Ascending aorta (tissue), 2 donors: Measurements from ENCODE around the gene AFF2. TPM values are rescaled to one million over a fixed set of nuclear protein-coding genes. Genes with fewer than 3 reads are reported as not detected.

Experiments used
- DNase-seq, 2 donors: peaks; one replicate each; pipeline ENCODE4 v3.0.0-alpha.2; 2019; ENCODE audit warnings: low spot score in 2 of 2
- H3K27ac ChIP-seq, 2 donors: fragments of 200-600 bp; sonication (generic); one replicate each; pipeline ENCODE4 v1.5.1; 2016 to 2017; ENCODE audit warnings: mild to moderate bottlenecking in 1 of 2
- H3K27me3 ChIP-seq: fragments of 200-600 bp; sonication (generic); one replicate; pipeline ENCODE4 v1.5.1; 2017
- H3K36me3 ChIP-seq, 2 donors: fragments of 200-600 bp; sonication (generic); one replicate each; pipeline ENCODE4 v1.5.1; 2016
- H3K4me1 ChIP-seq, 2 donors: fragments of 200-600 bp; sonication (generic); one replicate each; pipeline ENCODE4 v1.5.1; 2016 to 2017; ENCODE audit warnings: mild to moderate bottlenecking in 1 of 2
- H3K4me3 ChIP-seq, 2 donors: fragments of 200-600 bp; sonication (generic); one replicate each; pipeline ENCODE4 v1.5.1; 2016 to 2017; ENCODE audit warnings: mild to moderate bottlenecking in 1 of 2
- H3K9me3 ChIP-seq, 2 donors: fragments of 200-600 bp; sonication (generic); one replicate each; pipeline ENCODE4 v1.5.1; 2016
- intact Hi-C: fragments of 100-400 bp; cut with DNase I; formaldehyde crosslinking; loops from one replicate; pipeline ENCODE4 v1.15.1; 2023
- total RNA-seq: library from RNA; depleted of rRNA; stranded (reverse); fragments of >200 nt; gene quantifications from one replicate; pipeline ENCODE4 v1.1.0, GENCODE V29; 2016
- TF ChIP-seq, protein P1 (sequence below), 3 experiments: fragments of 200-600 bp in 2 of 3; fragments of 450-650 bp in 1 of 3; sonication (generic) in 2 of 3; IDR thresholded peaks; one replicate each; pipeline ENCODE4 v1.5.1; 2016 to 2019; ENCODE audit warnings: antibody characterized with exemption in 3 of 3, mild to moderate bottlenecking in 1 of 3, moderate library complexity in 1 of 3

AFF2 gene
- total RNA-seq, 1 donor from 2014 or later, result 2.3 TPM

DNA sequence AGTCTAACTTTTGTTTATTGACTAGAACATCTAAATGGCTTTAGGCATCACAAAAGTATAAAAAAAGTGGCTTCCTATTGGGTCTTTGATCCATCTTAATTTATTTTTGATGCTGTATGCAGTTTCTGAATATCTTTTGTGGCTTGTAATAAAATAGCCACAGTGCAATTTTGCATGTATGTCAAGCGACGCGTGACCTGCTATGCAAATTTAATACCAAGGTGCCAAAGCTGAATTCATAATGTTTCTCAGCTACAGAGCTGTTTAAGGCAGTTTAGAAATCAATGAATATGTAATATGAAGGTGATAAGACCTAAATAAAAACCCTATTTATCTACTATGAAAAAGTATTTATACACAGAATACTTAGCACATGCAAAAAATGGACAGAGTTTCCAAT, 197.8 kb downstream of the AFF2 start:
- H3K4me3 ChIP-seq, result no peak overlapping the region
- TF ChIP-seq, protein P1, sequence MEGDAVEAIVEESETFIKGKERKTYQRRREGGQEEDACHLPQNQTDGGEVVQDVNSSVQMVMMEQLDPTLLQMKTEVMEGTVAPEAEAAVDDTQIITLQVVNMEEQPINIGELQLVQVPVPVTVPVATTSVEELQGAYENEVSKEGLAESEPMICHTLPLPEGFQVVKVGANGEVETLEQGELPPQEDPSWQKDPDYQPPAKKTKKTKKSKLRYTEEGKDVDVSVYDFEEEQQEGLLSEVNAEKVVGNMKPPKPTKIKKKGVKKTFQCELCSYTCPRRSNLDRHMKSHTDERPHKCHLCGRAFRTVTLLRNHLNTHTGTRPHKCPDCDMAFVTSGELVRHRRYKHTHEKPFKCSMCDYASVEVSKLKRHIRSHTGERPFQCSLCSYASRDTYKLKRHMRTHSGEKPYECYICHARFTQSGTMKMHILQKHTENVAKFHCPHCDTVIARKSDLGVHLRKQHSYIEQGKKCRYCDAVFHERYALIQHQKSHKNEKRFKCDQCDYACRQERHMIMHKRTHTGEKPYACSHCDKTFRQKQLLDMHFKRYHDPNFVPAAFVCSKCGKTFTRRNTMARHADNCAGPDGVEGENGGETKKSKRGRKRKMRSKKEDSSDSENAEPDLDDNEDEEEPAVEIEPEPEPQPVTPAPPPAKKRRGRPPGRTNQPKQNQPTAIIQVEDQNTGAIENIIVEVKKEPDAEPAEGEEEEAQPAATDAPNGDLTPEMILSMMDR (IDR thresholded peaks at IDR 0.05), result no peak
- H3K27ac ChIP-seq, result no peak overlapping the region
- no peaks in the 10 kb centered on the region for H3K27me3 ChIP-seq
- H3K4me1 ChIP-seq, result no peaks in the 10 kb centered on the region
- no peak for DNase-seq
- intact Hi-C loops, result loop anchor here (10.0 kb wide), 1 partner anchor 63 kb away; no protein-coding TSS in a partner anchor
- H3K9me3 ChIP-seq, result no peaks in the 10 kb centered on the region
- no peaks in the 10 kb centered on the region for H3K36me3 ChIP-seq

DNA sequence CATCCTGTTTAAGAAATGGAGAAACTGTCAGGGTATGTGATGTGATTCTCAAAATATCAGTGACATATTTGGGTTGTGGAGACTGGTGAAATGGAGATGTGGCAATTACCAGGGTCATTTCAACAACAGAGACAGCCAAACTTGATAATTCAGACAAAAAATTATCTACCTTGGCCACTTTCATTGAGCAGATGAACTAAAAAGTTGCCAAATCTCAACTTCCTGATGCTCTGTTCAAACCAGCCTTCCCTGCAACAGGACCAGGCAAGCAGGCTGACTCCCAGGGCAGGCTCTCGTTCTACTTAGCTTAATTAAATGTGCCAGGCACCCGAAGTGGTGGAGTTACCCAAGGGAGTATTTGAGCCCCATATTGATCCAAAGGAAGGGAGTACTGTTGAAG, 199.6 kb downstream of the AFF2 start:
- Histone ChIP-seq H3K36me3 (no peaks in the 10 kb centered on the region), H3K4me3 (no peak overlapping the region), H3K27me3 (no peaks in the 10 kb centered on the region), H3K4me1 (no peaks in the 10 kb centered on the region), H3K9me3 (no peaks in the 10 kb centered on the region), H3K27ac (no peak overlapping the region)
- intact Hi-C loops, result no loop called here
- TF ChIP-seq, protein P1 (IDR thresholded peaks at IDR 0.05), result no peak
- no peak for DNase-seq

DNA sequence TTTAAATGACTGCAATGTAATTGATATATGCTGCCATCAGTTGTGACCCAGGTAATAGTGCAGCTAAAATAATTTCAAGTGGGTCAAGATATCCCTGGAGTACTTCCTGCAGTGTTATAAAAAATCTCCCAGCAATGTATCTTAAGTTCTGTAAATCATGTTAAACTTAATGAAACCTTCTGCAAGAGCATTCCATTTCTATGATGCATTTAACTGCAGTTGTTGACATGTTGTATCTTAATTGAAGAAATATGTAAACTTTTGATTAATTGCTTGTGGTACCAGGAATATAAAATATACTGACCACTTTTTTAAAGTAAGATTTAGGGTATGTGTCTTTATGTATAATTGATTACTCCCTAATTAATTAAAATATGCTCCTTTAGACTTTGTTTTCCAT, 213.6 kb downstream of the AFF2 start:
- Histone ChIP-seq H3K4me3 (no peak overlapping the region), H3K27ac (no peak overlapping the region), H3K36me3 (no peaks in the 10 kb centered on the region), H3K27me3 (no peaks in the 10 kb centered on the region), H3K4me1 (no peaks in the 10 kb centered on the region), H3K9me3 (no peaks in the 10 kb centered on the region)
- no peak for DNase-seq
- TF ChIP-seq, protein P1 (IDR thresholded peaks at IDR 0.05), result no peak
- intact Hi-C loops, result no loop called here

DNA sequence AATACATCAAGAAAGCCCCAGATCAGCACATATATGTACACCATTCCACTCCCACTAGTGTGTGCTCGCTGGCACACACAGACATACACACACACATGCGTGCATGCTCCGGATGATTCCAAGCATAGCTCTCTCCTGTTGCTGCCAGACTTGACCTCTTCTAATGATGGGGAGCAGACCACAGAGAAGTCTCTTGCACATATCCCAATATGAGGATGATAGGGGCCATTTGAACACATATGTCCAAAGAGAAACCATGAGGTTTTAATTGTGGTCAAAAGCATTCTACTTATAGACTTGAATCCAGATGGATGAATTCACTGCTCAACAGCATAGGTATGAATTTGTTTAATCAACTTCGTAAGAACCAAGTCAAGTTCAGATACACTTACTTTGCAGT, 214.9 kb downstream of the AFF2 start:
- DNase-seq, result no peak
- no peaks in the 10 kb centered on the region for H3K4me1 ChIP-seq
- H3K9me3 ChIP-seq, result no peaks in the 10 kb centered on the region
- intact Hi-C loops, result no loop called here
- TF ChIP-seq, protein P1 (IDR thresholded peaks at IDR 0.05), result no peak
- no peak overlapping the region for H3K4me3 ChIP-seq
- no peaks in the 10 kb centered on the region for H3K36me3 ChIP-seq
- no peaks in the 10 kb centered on the region for H3K27me3 ChIP-seq
- H3K27ac ChIP-seq, result no peak overlapping the region

DNA sequence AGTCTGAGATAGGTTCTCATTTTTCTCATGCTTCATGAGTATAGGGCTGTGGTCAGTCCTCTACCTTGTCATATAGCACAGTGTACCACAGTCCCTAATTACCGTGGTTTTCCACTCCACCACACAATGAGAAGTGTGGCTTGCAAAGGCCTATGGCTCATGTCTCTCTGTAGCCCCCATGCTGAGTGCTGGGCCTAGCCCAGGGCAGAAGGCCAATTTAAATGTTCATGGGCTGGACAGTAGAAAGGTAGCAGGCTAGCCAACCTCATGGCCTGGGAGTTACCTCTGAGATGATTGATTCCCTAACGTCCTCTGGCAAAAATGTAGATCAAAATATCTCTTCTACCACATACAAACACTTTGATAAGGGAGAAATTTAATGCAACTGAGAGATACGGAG, 222.5 kb downstream of the AFF2 start:
- H3K9me3 ChIP-seq, result no peaks in the 10 kb centered on the region
- TF ChIP-seq, protein P1 (IDR thresholded peaks at IDR 0.05), result no peak
- H3K27me3 ChIP-seq, result no peaks in the 10 kb centered on the region
- H3K4me3 ChIP-seq, result no peak overlapping the region
- no peak for DNase-seq
- H3K4me1 ChIP-seq, result no peaks in the 10 kb centered on the region
- intact Hi-C loops, result no loop called here
- no peak overlapping the region for H3K27ac ChIP-seq
- H3K36me3 ChIP-seq, result no peaks in the 10 kb centered on the region

DNA sequence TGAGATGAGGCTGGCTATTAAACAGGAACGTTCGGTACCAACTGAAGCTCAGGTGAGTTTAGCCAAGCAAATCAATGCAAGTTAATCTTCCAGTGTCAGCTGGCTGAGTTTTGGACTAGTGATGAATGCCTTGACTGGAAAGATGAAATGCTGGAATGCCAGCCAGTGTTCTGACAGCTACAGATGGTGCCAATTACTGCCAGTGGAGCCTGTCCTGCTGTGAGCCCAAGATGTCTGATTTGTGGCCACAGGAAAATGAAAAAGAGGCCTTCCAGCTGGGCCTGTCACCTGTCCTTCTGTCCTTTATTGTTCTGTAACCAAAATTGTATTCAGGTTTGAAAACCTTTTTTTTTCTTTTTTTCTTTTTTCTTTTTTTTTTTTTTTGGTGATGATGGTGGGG, 223.1 kb downstream of the AFF2 start:
- Histone ChIP-seq H3K9me3 (no peaks in the 10 kb centered on the region), H3K4me3 (no peak overlapping the region), H3K36me3 (no peaks in the 10 kb centered on the region), H3K4me1 (no peaks in the 10 kb centered on the region), H3K27me3 (no peaks in the 10 kb centered on the region), H3K27ac (no peak overlapping the region)
- intact Hi-C loops, result no loop called here
- TF ChIP-seq, protein P1 (IDR thresholded peaks at IDR 0.05), result no peak
- no peak for DNase-seq
